HEK293T (cell line): ENCODE data around the gene JAKMIP2.

Experiments used
- ELF4 ChIP-seq: fragments of 450-650 bp; IDR thresholded peaks from 2 replicates; pipeline ENCODE4 v1.6.1; 2017; ENCODE audit warnings: antibody characterized with exemption
- FOXM1 ChIP-seq: fragments of 450-650 bp; IDR thresholded peaks from 2 replicates; pipeline ENCODE4 v1.6.1; 2017; ENCODE audit warnings: mild to moderate bottlenecking, borderline replicate concordance
- TARDBP ChIP-seq: fragments of 450-650 bp; IDR thresholded peaks from 2 replicates; pipeline ENCODE4 v1.6.1; 2016

GRCh38 chr5:147666419-147666818 lies 116.1 kb downstream of the JAKMIP2 start:
- no peak for TF ChIP-seq ELF4
- TF ChIP-seq TARDBP, result no peak
- no peak for TF ChIP-seq FOXM1
